Neural progenitor cell (in vitro differentiated cells): Measurements from ENCODE around the gene C11orf16. TPM values are rescaled to one million over a fixed set of nuclear protein-coding genes. Genes with fewer than 3 reads are reported as not detected.

Source experiments
- DNase-seq: peaks from one replicate; pipeline ENCODE4 v3.0.0-alpha.2; 2016; ENCODE audit warnings: low spot score
- H2AFZ ChIP-seq: fragments of 200-600 bp; sonication (generic); replicated peaks from 2 replicates; pipeline ENCODE4 v1.6.1; 2016; ENCODE audit warnings: antibody characterized with exemption
- H3F3A ChIP-seq: fragments of 200-600 bp; sonication (generic); 2 replicates; pipeline ENCODE4 v1.6.1; 2016; ENCODE audit warnings: antibody characterized with exemption, low read depth
- H3K27ac ChIP-seq: fragments of 200-600 bp; sonication (generic); 2 replicates; pipeline ENCODE4 v1.5.1; 2016; ENCODE audit warnings: mild to moderate bottlenecking
- H3K27me3 ChIP-seq: fragments of 200-600 bp; sonication (generic); 2 replicates; pipeline ENCODE4 v1.6.1; 2016; ENCODE audit warnings: mild to moderate bottlenecking, moderate library complexity
- H3K36me3 ChIP-seq: fragments of 200-600 bp; sonication (generic); 2 replicates; pipeline ENCODE4 v1.5.1; 2016
- H3K4me1 ChIP-seq: fragments of 200-600 bp; sonication (generic); 2 replicates; pipeline ENCODE4 v1.6.1; 2016; ENCODE audit warnings: mixed run types
- H3K4me2 ChIP-seq: fragments of 200-600 bp; sonication (generic); 2 replicates; pipeline ENCODE4 v1.6.1; 2016
- H3K4me3 ChIP-seq: fragments of 200-600 bp; sonication (generic); 2 replicates; pipeline ENCODE4 v1.5.1; 2016
- H3K79me2 ChIP-seq: fragments of 200-600 bp; sonication (generic); 2 replicates; pipeline ENCODE4 v1.6.1; 2016; ENCODE audit warnings: low read depth
- H3K9ac ChIP-seq: fragments of 200-600 bp; sonication (generic); 2 replicates; pipeline ENCODE4 v1.6.1; 2016
- H3K9me3 ChIP-seq: fragments of 200-600 bp; sonication (generic); 2 replicates; pipeline ENCODE4 v1.5.1; 2016; ENCODE audit warnings: low read depth
- H4K20me1 ChIP-seq: fragments of 200-600 bp; sonication (generic); 2 replicates; pipeline ENCODE4 v1.6.1; 2016; ENCODE audit warnings: low read depth
- H3K27ac Mint-ChIP-seq: 3 replicates; pipeline ENCODE4 v1.8.0; 2021; ENCODE audit warnings: mixed read lengths
- H3K27me3 Mint-ChIP-seq: 2 replicates; pipeline ENCODE4 v1.8.0; 2022; ENCODE audit warnings: low read depth, mild to moderate bottlenecking, inconsistent platforms, moderate library complexity, mixed read lengths; ENCODE audit not compliant: insufficient read depth
- H3K36me3 Mint-ChIP-seq: 3 replicates; pipeline ENCODE4 v1.8.0; 2021; ENCODE audit warnings: mixed read lengths
- H3K4me1 Mint-ChIP-seq: 3 replicates; pipeline ENCODE4 v1.8.0; 2021; ENCODE audit warnings: mixed read lengths
- H3K4me3 Mint-ChIP-seq: 3 replicates; pipeline ENCODE4 v1.8.0; 2021; ENCODE audit warnings: mild to moderate bottlenecking, moderate library complexity, mixed read lengths
- H3K9me3 Mint-ChIP-seq: 3 replicates; pipeline ENCODE4 v1.8.0; 2020; ENCODE audit warnings: mixed read lengths
- CTCF ChIP-seq: fragments of 200-600 bp; sonication (generic); IDR thresholded peaks from 2 replicates; pipeline ENCODE4 v1.5.1; 2017; ENCODE audit warnings: antibody characterized with exemption, mild to moderate bottlenecking
- EZH2 ChIP-seq: fragments of 200-600 bp; sonication (generic); IDR thresholded peaks from 2 replicates; pipeline ENCODE4 v1.6.1; 2017; ENCODE audit warnings: antibody characterized with exemption, mild to moderate bottlenecking, moderate library complexity
- EZH2phosphoT487 ChIP-seq: fragments of 200-600 bp; sonication (generic); IDR thresholded peaks from 2 replicates; pipeline ENCODE4 v1.6.1; 2017; ENCODE audit warnings: antibody characterized with exemption
- total RNA-seq: library from RNA; depleted of rRNA; stranded (reverse); fragments of >200 nt; gene quantifications from 2 replicates; pipeline ENCODE4 v1.2.3, GENCODE V29; 2015; ENCODE audit warnings: low replicate concordance

C11orf16 gene
- total RNA-seq, 1 donor from 2014 or later: not detected

- H3K4me3 Mint-ChIP-seq: no peak overlapping the region
- Histone ChIP-seq H3K9ac (no peak overlapping the region), H3K9me3 (no peaks in the 10 kb centered on the region), H3K4me2 (no peak overlapping the region), H3K36me3 (no peaks in the 10 kb centered on the region), H3K27me3 (no peaks in the 10 kb centered on the region), H3K27ac (no peak overlapping the region), H3K4me1 (no peaks in the 10 kb centered on the region), H3F3A (no peaks in the 10 kb centered on the region), H4K20me1 (no peaks in the 10 kb centered on the region), H3K79me2 (no peaks in the 10 kb centered on the region), H3K4me3 (no peak overlapping the region), H2AFZ (no peak overlapping the region)
- peaks cover 6% of the 10 kb centered on the region for H3K36me3 Mint-ChIP-seq
- TF ChIP-seq EZH2phosphoT487: no peak
- H3K27me3 Mint-ChIP-seq: no peaks in the 10 kb centered on the region
- no peaks in the 10 kb centered on the region for H3K9me3 Mint-ChIP-seq
- DNase-seq: no peak
- no peak overlapping the region for H3K27ac Mint-ChIP-seq
- peaks cover 7% of the 10 kb centered on the region for H3K4me1 Mint-ChIP-seq
Observed at GRCh38 chr11:8928981-8929615, 3.6 kb downstream of the C11orf16 start.

DNA sequence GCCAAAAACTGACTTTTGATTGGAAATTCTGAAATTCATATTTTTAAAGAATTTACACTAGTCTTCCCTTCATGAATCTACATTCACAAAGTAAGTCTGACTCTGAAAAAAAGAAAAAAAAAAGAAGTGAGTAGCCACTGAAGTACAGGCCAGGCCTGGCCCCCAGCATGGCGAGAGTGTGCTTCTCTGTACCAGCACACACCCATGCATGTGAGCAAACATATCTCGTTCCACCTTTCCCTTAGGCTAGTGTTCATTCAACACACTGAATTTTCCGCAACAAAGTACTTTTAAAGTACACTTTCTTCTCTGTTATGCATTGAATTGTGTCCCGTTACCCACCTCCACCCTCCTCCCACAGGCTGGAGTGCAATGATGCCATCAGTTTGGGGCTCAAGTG lies 4.5 kb downstream of the C11orf16 start:
- Mint-ChIP-seq H3K4me1 (peaks cover 7% of the 10 kb centered on the region), H3K9me3 (no peaks in the 10 kb centered on the region), H3K27ac (peak overlapping the region; percentile 60), H3K36me3 (peaks cover 6% of the 10 kb centered on the region), H3K27me3 (no peaks in the 10 kb centered on the region), H3K4me3 (no peak overlapping the region)
- Histone ChIP-seq H3K36me3 (no peaks in the 10 kb centered on the region), H3K4me1 (no peaks in the 10 kb centered on the region), H3K4me2 (no peak overlapping the region), H2AFZ (no peak overlapping the region), H3F3A (no peaks in the 10 kb centered on the region), H3K27ac (no peak overlapping the region), H4K20me1 (no peaks in the 10 kb centered on the region), H3K79me2 (no peaks in the 10 kb centered on the region), H3K9me3 (no peaks in the 10 kb centered on the region), H3K27me3 (no peaks in the 10 kb centered on the region), H3K9ac (no peak overlapping the region), H3K4me3 (no peak overlapping the region)
- no peak for DNase-seq
- no peak for TF ChIP-seq EZH2phosphoT487
- no peak for TF ChIP-seq EZH2
- no peak for TF ChIP-seq CTCF

- no peak for DNase-seq
- no peaks in the 10 kb centered on the region for H3K9me3 Mint-ChIP-seq
Observed at GRCh38 chr11:8927233-8927632, 5.5 kb downstream of the C11orf16 start.

More at GRCh38 chr11:8927233-8927632, 5.5 kb downstream of the C11orf16 start:
- H3K36me3 ChIP-seq: no peaks in the 10 kb centered on the region
- H2AFZ ChIP-seq: no peak overlapping the region
- no peaks in the 10 kb centered on the region for H4K20me1 ChIP-seq
- no peak overlapping the region for H3K4me2 ChIP-seq
- H3K4me1 ChIP-seq: no peaks in the 10 kb centered on the region
- H3K79me2 ChIP-seq: no peaks in the 10 kb centered on the region
- Mint-ChIP-seq H3K36me3 (peaks cover 12% of the 10 kb centered on the region), H3K27me3 (no peaks in the 10 kb centered on the region), H3K4me1 (peaks cover 2% of the 10 kb centered on the region), H3K27ac (no peak overlapping the region), H3K4me3 (no peak overlapping the region)
- no peaks in the 10 kb centered on the region for H3K9me3 ChIP-seq
- H3K4me3 ChIP-seq: no peak overlapping the region
- no peak overlapping the region for H3K27ac ChIP-seq
- TF ChIP-seq CTCF (no peak), EZH2phosphoT487 (no peak), EZH2 (no peak)
- no peak overlapping the region for H3K9ac ChIP-seq
- no peaks in the 10 kb centered on the region for H3F3A ChIP-seq
- H3K27me3 ChIP-seq: no peaks in the 10 kb centered on the region
